CD14-positive monocyte (primary cell): ENCODE measurements around the gene MFN2. TPM values are rescaled to one million over a fixed set of nuclear protein-coding genes. Genes with fewer than 3 reads are reported as not detected.

Source experiments
- DNase-seq, 3 donors: peaks; one replicate each; pipeline ENCODE4 v3.0.0-alpha.2; 2011 to 2022
- H2AFZ ChIP-seq: 2 replicates; pipeline ENCODE4 v1.6.0; 2012; ENCODE audit warnings: mild to moderate bottlenecking, low read depth, low read length, inconsistent platforms; ENCODE audit not compliant: insufficient read depth, poor library complexity, severe bottlenecking
- H3K27ac ChIP-seq, 2 donors: 1 replicate in 1 of 2; 2 replicates in 1 of 2; pipeline ENCODE4 v1.5.1; 2012 to 2013; ENCODE audit warnings: low read length in 2 of 2, control low read depth in 1 of 2, inconsistent platforms in 1 of 2, low read depth in 1 of 2, mild to moderate bottlenecking in 1 of 2
- H3K27me3 ChIP-seq, 2 donors: one replicate each; pipeline versions ENCODE4 v1.6.0 to v1.6.1; 2011 to 2013; ENCODE audit warnings: low read length in 2 of 2; ENCODE audit not compliant: control insufficient read depth in 2 of 2, insufficient read depth in 2 of 2
- H3K36me3 ChIP-seq, 2 donors: replicated peaks in 1 of 2; 1 replicate in 1 of 2; 2 replicates in 1 of 2; pipeline versions ENCODE4 v1.5.1 to v1.6.1; 2012 to 2013; ENCODE audit warnings: low read length in 2 of 2, control low read depth in 1 of 2, inconsistent platforms in 1 of 2, mild to moderate bottlenecking in 1 of 2; ENCODE audit not compliant: insufficient read depth in 2 of 2, control insufficient read depth in 1 of 2
- H3K4me1 ChIP-seq, 2 donors: 1 replicate in 1 of 2; 2 replicates in 1 of 2; pipeline versions ENCODE4 v1.5.1 to v1.6.1; 2012 to 2013; ENCODE audit warnings: low read length in 2 of 2, control low read depth in 1 of 2, inconsistent platforms in 1 of 2, mild to moderate bottlenecking in 1 of 2, moderate library complexity in 1 of 2; ENCODE audit not compliant: insufficient read depth in 2 of 2, control insufficient read depth in 1 of 2
- H3K4me2 ChIP-seq: replicated peaks from 2 replicates; pipeline ENCODE3; 2012; ENCODE audit warnings: low read length, moderate library complexity, mild to moderate bottlenecking; ENCODE audit not compliant: poor library complexity, severe bottlenecking; ENCODE audit errors: extremely low read depth
- H3K4me3 ChIP-seq, 3 experiments: fragments of 200-600 bp in 1 of 3; sonication (generic) in 1 of 3; replicated peaks in 1 of 3; 1 replicate in 2 of 3; 2 replicates in 1 of 3; pipeline ENCODE4 v1.5.1; 2011 to 2013; ENCODE audit warnings: low read length in 3 of 3, mild to moderate bottlenecking in 3 of 3, control low read depth in 2 of 3, low read depth in 2 of 3, inconsistent platforms in 1 of 3, moderate library complexity in 1 of 3
- H3K79me2 ChIP-seq: 2 replicates; pipeline ENCODE4 v1.6.0; 2012; ENCODE audit warnings: mild to moderate bottlenecking, control low read depth, inconsistent platforms, low read length, moderate library complexity; ENCODE audit not compliant: insufficient read depth
- H3K9ac ChIP-seq: 2 replicates; pipeline ENCODE4 v1.6.0; 2017; ENCODE audit warnings: low read length, mild to moderate bottlenecking; ENCODE audit not compliant: insufficient read depth, poor library complexity, severe bottlenecking
- H3K9me3 ChIP-seq, 2 donors: replicated peaks in 1 of 2; 1 replicate in 1 of 2; 2 replicates in 1 of 2; pipeline versions ENCODE4 v1.5.1 to v1.6.1; 2012 to 2013; ENCODE audit warnings: low read length in 2 of 2, control low read depth in 1 of 2; ENCODE audit not compliant: control insufficient read depth in 1 of 2, insufficient read depth in 1 of 2
- H4K20me1 ChIP-seq: 2 replicates; pipeline ENCODE4 v1.6.0; 2012; ENCODE audit warnings: mild to moderate bottlenecking, low read length, control low read depth, moderate library complexity; ENCODE audit not compliant: insufficient read depth
- H3K27ac Mint-ChIP-seq, 7 donors: one replicate each; pipeline ENCODE4 v1.8.0; 2020; ENCODE audit warnings: mild to moderate bottlenecking in 7 of 7, mixed read lengths in 7 of 7, moderate library complexity in 6 of 7, inconsistent platforms in 2 of 7
- H3K27me3 Mint-ChIP-seq, 3 donors: one replicate each; pipeline ENCODE4 v1.8.0; 2021 to 2022; ENCODE audit warnings: low read depth in 3 of 3, mild to moderate bottlenecking in 3 of 3, mixed read lengths in 3 of 3, moderate library complexity in 3 of 3, inconsistent platforms in 1 of 3
- H3K36me3 Mint-ChIP-seq, 2 donors: one replicate each; pipeline ENCODE4 v1.8.0; 2020; ENCODE audit warnings: mixed read lengths in 2 of 2, inconsistent platforms in 1 of 2, mild to moderate bottlenecking in 1 of 2
- H3K4me1 Mint-ChIP-seq: one replicate; pipeline ENCODE4 v1.8.0; 2020; ENCODE audit warnings: mild to moderate bottlenecking, mixed read lengths
- H3K4me3 Mint-ChIP-seq, 2 donors: one replicate each; pipeline ENCODE4 v1.8.0; 2020; ENCODE audit warnings: mild to moderate bottlenecking in 2 of 2, mixed read lengths in 2 of 2, moderate library complexity in 1 of 2
- H3K9me3 Mint-ChIP-seq, 7 donors: one replicate each; pipeline ENCODE4 v1.8.0; 2020 to 2022; ENCODE audit warnings: mixed read lengths in 7 of 7, mild to moderate bottlenecking in 6 of 7, moderate library complexity in 6 of 7, inconsistent platforms in 2 of 7
- CTCF ChIP-seq: fragments of 200-600 bp; IDR thresholded peaks from one replicate; pipeline ENCODE4 v1.8.0; 2022; ENCODE audit warnings: antibody characterized with exemption, mild to moderate bottlenecking
- WGBS: methylation state at CpG from one replicate; pipeline ENCODE4 v1.1.5; 2013; ENCODE audit warnings: missing lambda C conversion rate; ENCODE audit not compliant: insufficient coverage; 5-methylcytosine and 5-hydroxymethylcytosine counted together
- intact Hi-C, 2 donors: fragments of 100-400 bp; cut with micrococcal nuclease; formaldehyde crosslinking; loops; one replicate each; pipeline versions ENCODE4 v1.15.0 to v1.15.1; 2023
- polyA plus RNA-seq, 3 donors: library from polyadenylated mRNA; depleted of rRNA in 1 of 3; unstranded in 2 of 3; stranded (reverse) in 1 of 3; fragments of 300-500 nt in 2 of 3; fragments of >200 nt in 1 of 3; fragmentation: Illumina TruSeq in 2 of 3; gene quantifications; 1 replicate in 2 of 3; 2 replicates in 1 of 3; pipeline ENCODE4 v1.2.3, GENCODE V29; 2012 to 2021

MFN2 gene
- polyA plus RNA-seq, 3 donors, result 26.3 to 35.8 (median 30.3) TPM

DNA sequence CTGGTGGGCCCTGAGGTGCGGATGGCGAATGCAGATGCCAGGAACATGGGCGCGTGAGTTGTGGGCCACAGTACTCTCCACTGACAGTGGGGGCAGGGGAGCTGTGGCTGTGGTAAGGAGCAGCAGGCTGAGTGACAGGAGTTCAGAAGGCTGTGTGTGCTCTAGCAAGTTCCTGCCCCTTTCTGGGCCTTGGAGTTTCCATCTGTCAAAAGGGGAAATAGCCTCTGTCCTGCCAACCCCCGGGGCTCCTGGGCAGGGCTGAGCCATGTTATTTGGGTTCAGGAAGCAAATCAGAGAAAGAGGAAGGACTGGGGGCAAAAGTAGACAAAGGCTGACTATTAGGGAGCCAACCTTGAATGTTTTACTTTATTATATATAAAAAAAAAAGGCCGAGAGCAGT lies 19.5 kb upstream of the MFN2 start:
- no peaks in the 10 kb centered on the region for H3K27me3 ChIP-seq
- H2AFZ ChIP-seq, result peak overlapping the region; percentile 48
- peaks cover 51 to 77% of the 10 kb centered on the region in 2 donors for H3K36me3 Mint-ChIP-seq
- WGBS, result 75% methylated on average over 5 of the region's 6 CpGs
- H3K4me2 ChIP-seq, result peak overlapping the region; percentile 68
- H3K27me3 Mint-ChIP-seq, result peaks cover 0 to 3% (median 0%) of the 10 kb centered on the region in 3 donors
- H3K36me3 ChIP-seq, result peaks cover 50 to 58% of the 10 kb centered on the region in 2 donors
- H4K20me1 ChIP-seq, result no peaks in the 10 kb centered on the region
- H3K4me1 Mint-ChIP-seq, result peaks cover 16% of the 10 kb centered on the region
- H3K27ac Mint-ChIP-seq, result peak overlapping the region; percentile 79 to 94 (median 86)
- no peaks in the 10 kb centered on the region for H3K79me2 ChIP-seq
- TF ChIP-seq CTCF, result no peak
- H3K4me3 Mint-ChIP-seq, result peak overlapping the region; percentile 20 to 71
- peak overlapping the region; percentile 19 for H3K9ac ChIP-seq
- peak overlapping the region; percentile 65 to 83 for H3K27ac ChIP-seq
- no peaks in the 10 kb centered on the region for H3K9me3 ChIP-seq
- H3K9me3 Mint-ChIP-seq, result no peaks in the 10 kb centered on the region
- peaks cover 21% of the 10 kb centered on the region in 2 donors for H3K4me1 ChIP-seq
- DNase-seq, result peak; percentile 68 to 91 (median 80)
- intact Hi-C loops, result no loop called here
- peak overlapping the region in 1 of 3 experiments; percentile 61 for H3K4me3 ChIP-seq

DNA sequence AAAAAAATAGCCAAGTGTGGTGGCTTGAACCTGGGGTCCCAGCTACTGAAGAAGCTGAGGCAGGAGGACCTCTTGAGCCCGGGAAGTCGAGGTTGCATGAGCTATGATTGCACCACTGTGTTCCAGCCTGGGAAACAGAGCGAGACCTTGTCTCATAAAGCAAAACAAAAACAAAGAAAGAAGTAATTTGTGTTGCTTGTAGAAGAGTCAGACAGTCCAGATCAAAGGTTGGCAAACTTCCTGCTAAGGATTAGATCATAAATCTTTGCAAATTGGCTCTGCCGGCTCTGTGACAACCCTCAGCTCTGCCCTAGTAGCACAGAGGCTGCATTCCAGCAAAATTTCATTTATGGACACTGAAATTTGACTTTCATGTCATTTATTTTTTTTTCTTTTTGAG lies 19.0 kb upstream of the MFN2 start:
- DNase-seq, result peak; percentile 23 to 54 (median 43)
- WGBS, result 0% methylated on average over 3 of the region's 4 CpGs
- H3K27me3 ChIP-seq, result no peaks in the 10 kb centered on the region

More for the DNA sequence above, 19.0 kb upstream of the MFN2 start:
- no peak for TF ChIP-seq CTCF
- H3K36me3 Mint-ChIP-seq, result peaks cover 53 to 78% of the 10 kb centered on the region in 2 donors
- Histone ChIP-seq H3K4me2 (peak overlapping the region; percentile 68), H3K9ac (no peak overlapping the region), H3K27ac (peak overlapping the region; percentile 65 to 83), H3K79me2 (no peaks in the 10 kb centered on the region), H3K4me3 (peak overlapping the region in 1 of 3 experiments; percentile 61), H2AFZ (peak overlapping the region; percentile 48), H3K4me1 (peaks cover 21% of the 10 kb centered on the region in 2 donors), H3K9me3 (no peaks in the 10 kb centered on the region), H4K20me1 (no peaks in the 10 kb centered on the region), H3K36me3 (peaks cover 55 to 60% of the 10 kb centered on the region in 2 donors)
- H3K4me1 Mint-ChIP-seq, result peaks cover 16% of the 10 kb centered on the region
- intact Hi-C loops, result no loop called here
- H3K27me3 Mint-ChIP-seq, result peaks cover 0 to 3% (median 0%) of the 10 kb centered on the region in 3 donors
- H3K27ac Mint-ChIP-seq, result peak overlapping the region; percentile 79 to 94 (median 86)
- no peaks in the 10 kb centered on the region for H3K9me3 Mint-ChIP-seq
- peak overlapping the region; percentile 31 to 71 for H3K4me3 Mint-ChIP-seq
